ENCODE measurements around the gene TCF15.

The TCF15 gene

DNA sequence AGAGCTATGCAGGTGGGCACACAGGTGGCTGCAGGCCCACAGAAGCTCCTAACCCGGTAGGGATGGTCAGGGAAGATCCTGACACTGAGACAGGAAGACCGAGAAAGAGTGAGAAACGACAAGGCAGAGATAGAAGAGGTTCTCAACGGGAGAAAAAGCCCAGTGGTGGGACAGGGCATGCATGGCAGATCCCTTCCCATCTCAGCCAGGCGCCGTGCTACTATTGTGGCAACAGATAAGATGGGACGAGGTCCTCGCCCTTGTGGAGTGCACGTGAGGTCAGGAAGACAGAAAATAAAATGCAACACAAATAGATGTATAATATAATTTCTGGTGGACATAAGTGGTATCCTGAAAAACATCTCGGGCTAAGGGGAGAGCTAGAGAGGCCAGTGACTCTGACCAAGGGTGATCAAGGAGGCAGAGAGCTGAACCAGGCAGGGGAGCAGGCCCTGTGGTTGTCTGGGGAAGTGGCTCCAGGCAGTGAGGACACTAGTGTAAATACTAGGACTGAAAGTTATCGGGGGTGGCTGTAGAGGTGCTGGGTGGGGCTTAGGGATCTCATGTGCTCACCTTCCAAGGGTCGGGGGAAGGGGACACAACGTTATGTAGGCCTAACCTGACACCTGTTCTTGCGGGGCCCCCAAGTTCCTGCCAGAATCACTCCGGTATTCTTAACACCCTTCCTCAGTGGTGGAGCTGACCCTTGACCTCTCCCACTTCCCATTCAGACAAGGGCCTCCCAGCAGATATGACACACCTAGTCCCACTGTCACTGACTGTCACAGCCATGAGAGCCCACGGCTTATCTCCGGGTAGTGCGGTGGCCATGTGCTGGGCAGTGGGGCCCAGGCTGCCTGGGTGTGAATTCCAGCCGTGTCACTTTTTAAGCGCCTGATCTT lies 41.9 kb upstream of the TCF15 start:
- H3K27me3 ChIP-seq (replicated peaks; ENCODE audit: control insufficient read depth, insufficient read depth, low read length, poor library complexity, severe bottlenecking) = no peaks in the 10 kb centered on the region

DNA sequence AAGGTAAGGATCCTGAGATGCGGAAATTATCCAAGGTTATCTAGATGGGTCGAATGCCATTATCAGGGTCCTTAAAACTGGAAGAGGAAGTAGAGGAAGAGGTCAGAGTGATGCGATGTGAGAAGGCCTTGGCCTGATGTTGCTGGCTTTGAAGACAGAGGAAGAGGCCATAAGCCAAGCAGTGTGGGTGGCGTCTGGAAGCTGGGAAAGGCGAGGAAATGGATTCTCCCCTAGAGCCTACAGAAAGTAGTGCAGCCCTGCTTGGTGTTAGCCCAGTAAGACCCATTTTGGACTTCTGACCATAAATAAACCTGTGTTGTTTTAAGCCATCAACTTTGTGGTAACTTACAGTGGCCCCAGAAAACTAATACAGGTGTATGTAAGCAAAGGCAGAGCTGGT lies 40.8 kb upstream of the TCF15 start:
- H3K4me3 ChIP-seq (ENCODE audit: insufficient read depth, low read depth, low read length, poor library complexity, severe bottlenecking) = no peak overlapping the region
- no peaks in the 10 kb centered on the region for H3K27me3 ChIP-seq (replicated peaks; ENCODE audit: control insufficient read depth, insufficient read depth, low read length, poor library complexity, severe bottlenecking)
- DNase-seq = no peak
- H3K27ac ChIP-seq (ENCODE audit: insufficient read depth, low read length, poor library complexity, severe bottlenecking) = no peak overlapping the region
- no peaks in the 10 kb centered on the region for H3K9me3 ChIP-seq (ENCODE audit: control insufficient read depth, low read length)
- H3K4me1 ChIP-seq (ENCODE audit: control insufficient read depth, insufficient read depth, low read length, poor library complexity, severe bottlenecking) = peaks cover 20% of the 10 kb centered on the region
- H3K36me3 ChIP-seq (ENCODE audit: control insufficient read depth, insufficient read depth, low read length) = peaks cover 5% of the 10 kb centered on the region

More for the DNA sequence above, 41.9 kb upstream of the TCF15 start:
- Histone ChIP-seq H3K36me3 (ENCODE audit: control insufficient read depth, insufficient read depth, low read length) (peaks cover 5% of the 10 kb centered on the region), H3K4me1 (ENCODE audit: control insufficient read depth, insufficient read depth, low read length, poor library complexity, severe bottlenecking) (peaks cover 20% of the 10 kb centered on the region), H3K9me3 (ENCODE audit: control insufficient read depth, low read length) (no peaks in the 10 kb centered on the region), H3K4me3 (ENCODE audit: insufficient read depth, low read depth, low read length, poor library complexity, severe bottlenecking) (peak overlapping the region; percentile 68), H3K27ac (ENCODE audit: insufficient read depth, low read length, poor library complexity, severe bottlenecking) (peak overlapping the region; percentile 7)
- DNase-seq = no peak

DNA sequence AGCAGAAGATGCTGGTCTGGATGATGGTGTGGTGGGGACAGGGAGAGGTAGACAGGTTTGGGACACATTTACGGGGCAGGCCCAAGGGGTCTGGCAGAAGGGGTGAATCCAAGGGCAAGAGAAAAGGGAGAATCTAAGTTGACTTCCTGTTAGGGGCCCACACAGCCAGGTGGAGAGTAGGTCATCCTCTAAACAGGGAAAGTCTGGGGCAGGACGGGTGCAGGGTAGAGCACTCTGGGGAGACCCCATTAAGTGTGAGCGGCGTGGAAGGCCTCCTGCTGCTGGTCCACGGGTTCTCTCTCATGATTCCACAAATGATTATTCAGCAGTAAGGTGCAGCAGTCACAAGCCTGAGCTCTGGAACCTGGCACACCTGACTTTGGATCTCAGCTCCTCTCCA lies 40.2 kb upstream of the TCF15 start:
- no peak for DNase-seq
- no peaks in the 10 kb centered on the region for H3K27me3 ChIP-seq (replicated peaks; ENCODE audit: control insufficient read depth, insufficient read depth, low read length, poor library complexity, severe bottlenecking)
- H3K4me1 ChIP-seq (ENCODE audit: control insufficient read depth, insufficient read depth, low read length, poor library complexity, severe bottlenecking) = peaks cover 24% of the 10 kb centered on the region
- H3K27ac ChIP-seq (ENCODE audit: insufficient read depth, low read length, poor library complexity, severe bottlenecking) = no peak overlapping the region
- no peak overlapping the region for H3K4me3 ChIP-seq (ENCODE audit: insufficient read depth, low read depth, low read length, poor library complexity, severe bottlenecking)
- peaks cover 5% of the 10 kb centered on the region for H3K36me3 ChIP-seq (ENCODE audit: control insufficient read depth, insufficient read depth, low read length)
- no peaks in the 10 kb centered on the region for H3K9me3 ChIP-seq (ENCODE audit: control insufficient read depth, low read length)

DNA sequence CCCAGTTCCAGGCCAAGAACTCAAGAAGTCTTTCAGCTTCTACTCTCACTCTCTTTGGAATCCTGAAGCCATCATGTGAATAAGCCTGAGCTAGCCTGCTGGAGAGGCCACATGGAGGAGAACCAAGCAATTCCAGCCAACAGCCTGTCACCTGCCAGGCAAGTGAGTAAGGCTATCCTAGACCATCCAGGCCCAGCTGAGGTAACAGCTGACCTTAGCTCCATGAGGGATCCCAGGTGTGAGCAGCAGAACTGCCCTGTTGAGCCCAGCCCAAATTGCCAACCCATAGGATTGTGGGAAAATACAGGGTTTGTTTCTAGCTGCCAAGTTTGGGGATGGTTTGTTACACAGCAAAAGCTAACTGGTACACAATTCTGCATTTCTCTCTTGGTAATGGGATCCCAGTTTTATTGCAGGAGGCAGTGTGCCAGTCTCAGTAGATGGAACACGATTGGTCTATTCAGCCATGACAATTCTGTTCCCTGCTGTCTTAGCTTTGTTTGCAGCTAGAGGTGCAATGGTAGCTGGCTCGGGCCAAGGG lies 37.4 kb upstream of the TCF15 start:
- no peaks in the 10 kb centered on the region for H3K9me3 ChIP-seq (ENCODE audit: control insufficient read depth, low read length)
- no peak overlapping the region for H3K27ac ChIP-seq (ENCODE audit: insufficient read depth, low read length, poor library complexity, severe bottlenecking)
- peaks cover 10% of the 10 kb centered on the region for H3K27me3 ChIP-seq (replicated peaks; ENCODE audit: control insufficient read depth, insufficient read depth, low read length, poor library complexity, severe bottlenecking)
- peaks cover 16% of the 10 kb centered on the region for H3K4me1 ChIP-seq (ENCODE audit: control insufficient read depth, insufficient read depth, low read length, poor library complexity, severe bottlenecking)
- H3K36me3 ChIP-seq (ENCODE audit: control insufficient read depth, insufficient read depth, low read length) = peaks cover 5% of the 10 kb centered on the region
- H3K4me3 ChIP-seq (ENCODE audit: insufficient read depth, low read depth, low read length, poor library complexity, severe bottlenecking) = no peak overlapping the region
- DNase-seq = no peak

DNA sequence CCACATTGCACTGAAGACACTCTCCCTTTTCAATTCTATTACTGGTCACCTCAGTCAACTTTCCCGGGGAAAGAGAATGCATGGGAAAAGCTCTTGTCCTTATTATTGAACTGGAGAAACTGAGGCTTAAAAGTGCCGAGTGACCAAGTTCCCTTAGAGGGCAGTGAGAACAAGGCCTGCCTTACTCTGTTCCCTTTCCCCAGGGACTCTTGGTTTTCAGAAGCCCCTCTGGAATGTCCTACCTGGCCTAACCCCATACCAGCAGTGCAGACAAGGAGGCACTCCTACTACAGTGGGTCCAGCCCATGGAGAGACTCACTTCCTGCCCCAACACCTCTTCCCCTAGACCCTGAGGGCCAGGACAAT lies 36.7 kb upstream of the TCF15 start:
- Histone ChIP-seq H3K4me3 (ENCODE audit: insufficient read depth, low read depth, low read length, poor library complexity, severe bottlenecking) (no peak overlapping the region), H3K27me3 (replicated peaks; ENCODE audit: control insufficient read depth, insufficient read depth, low read length, poor library complexity, severe bottlenecking) (peaks cover 13% of the 10 kb centered on the region), H3K36me3 (ENCODE audit: control insufficient read depth, insufficient read depth, low read length) (peaks cover 5% of the 10 kb centered on the region), H3K27ac (ENCODE audit: insufficient read depth, low read length, poor library complexity, severe bottlenecking) (no peak overlapping the region), H3K4me1 (ENCODE audit: control insufficient read depth, insufficient read depth, low read length, poor library complexity, severe bottlenecking) (peaks cover 13% of the 10 kb centered on the region), H3K9me3 (ENCODE audit: control insufficient read depth, low read length) (no peaks in the 10 kb centered on the region)
- no peak for DNase-seq

DNA sequence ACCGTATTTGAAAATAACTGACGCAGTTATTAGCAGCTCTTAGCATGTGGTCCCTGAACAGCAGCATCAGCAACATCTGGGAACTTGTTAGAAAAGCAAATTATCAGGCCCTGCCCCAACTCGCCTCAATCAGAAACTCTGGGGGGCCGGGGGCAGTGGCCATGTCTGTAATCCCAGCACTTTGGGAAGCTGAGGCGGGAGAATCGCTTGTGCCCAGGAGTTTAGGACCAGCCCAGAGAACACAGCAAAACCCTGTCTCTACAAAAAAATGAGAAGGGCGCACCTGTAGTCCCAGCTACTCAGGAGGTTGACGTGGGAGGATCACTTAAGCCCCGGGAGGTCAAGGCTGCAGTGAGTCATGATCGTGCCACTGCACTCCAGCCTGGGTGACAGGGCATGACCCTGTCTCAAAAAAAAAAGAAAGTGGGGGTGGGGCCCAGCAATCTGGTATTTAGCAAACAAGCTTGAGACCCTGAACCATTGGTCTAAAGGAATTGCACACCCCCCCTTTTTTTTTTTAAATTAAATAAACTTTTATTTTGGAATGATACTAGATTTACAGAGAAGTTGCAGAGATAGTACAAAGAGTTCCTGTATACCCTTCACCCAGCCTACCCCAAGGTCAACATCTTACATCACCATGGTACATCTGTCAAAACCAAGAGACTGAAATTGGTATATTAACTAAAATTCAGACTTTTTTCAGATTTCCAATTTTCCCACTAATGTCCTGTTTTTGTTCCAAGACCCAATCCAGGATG lies 36.2 kb upstream of the TCF15 start:
- no peak for DNase-seq
- no peak overlapping the region for H3K4me3 ChIP-seq (ENCODE audit: insufficient read depth, low read depth, low read length, poor library complexity, severe bottlenecking)
- no peak overlapping the region for H3K27ac ChIP-seq (ENCODE audit: insufficient read depth, low read length, poor library complexity, severe bottlenecking)
- H3K9me3 ChIP-seq (ENCODE audit: control insufficient read depth, low read length) = no peaks in the 10 kb centered on the region
- H3K4me1 ChIP-seq (ENCODE audit: control insufficient read depth, insufficient read depth, low read length, poor library complexity, severe bottlenecking) = peaks cover 9% of the 10 kb centered on the region
- H3K27me3 ChIP-seq (replicated peaks; ENCODE audit: control insufficient read depth, insufficient read depth, low read length, poor library complexity, severe bottlenecking) = peaks cover 13% of the 10 kb centered on the region
- H3K36me3 ChIP-seq (ENCODE audit: control insufficient read depth, insufficient read depth, low read length) = peaks cover 5% of the 10 kb centered on the region

DNA sequence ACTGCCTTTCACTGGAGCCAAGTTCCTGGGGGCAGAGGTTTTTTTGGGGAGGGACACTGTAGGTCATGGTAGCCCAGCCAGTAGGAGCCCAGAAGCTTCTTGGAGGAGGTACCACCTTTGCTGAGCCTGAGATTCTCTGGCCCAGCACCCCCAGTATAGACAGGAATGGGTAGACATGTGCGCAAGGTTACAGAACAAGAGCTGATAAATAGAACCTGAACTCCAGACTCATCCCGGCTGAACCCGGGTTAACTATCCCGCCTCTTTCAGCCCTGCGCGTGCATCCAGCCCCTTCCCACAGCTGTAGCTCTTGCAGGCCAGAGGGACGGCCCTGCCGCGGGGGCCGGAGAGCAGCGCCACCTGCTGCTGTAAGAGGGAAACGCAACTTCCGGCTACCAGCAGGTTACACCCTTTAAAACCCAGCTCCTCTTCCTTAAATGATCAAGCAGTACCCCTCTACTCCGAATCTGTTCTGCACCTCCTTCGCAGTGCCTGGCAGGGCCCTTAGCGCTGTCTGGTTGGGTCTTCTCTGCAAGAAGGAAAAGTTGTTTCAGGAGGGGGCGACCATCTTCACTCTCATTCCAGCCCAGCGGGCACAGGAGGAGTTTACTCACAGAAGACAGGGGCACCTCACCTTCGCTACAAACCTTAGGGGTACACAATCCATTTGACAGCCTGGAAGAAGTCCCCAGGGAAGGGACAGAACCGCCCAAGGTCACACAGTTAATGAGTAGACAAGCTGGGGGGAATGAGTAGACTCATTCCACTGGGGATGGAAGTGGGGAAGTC lies 35.4 kb upstream of the TCF15 start:
- no peak overlapping the region for H3K27ac ChIP-seq (ENCODE audit: insufficient read depth, low read length, poor library complexity, severe bottlenecking)
- peaks cover 5% of the 10 kb centered on the region for H3K36me3 ChIP-seq (ENCODE audit: control insufficient read depth, insufficient read depth, low read length)
- peaks cover 9% of the 10 kb centered on the region for H3K4me1 ChIP-seq (ENCODE audit: control insufficient read depth, insufficient read depth, low read length, poor library complexity, severe bottlenecking)
- H3K27me3 ChIP-seq (replicated peaks; ENCODE audit: control insufficient read depth, insufficient read depth, low read length, poor library complexity, severe bottlenecking) = peaks cover 13% of the 10 kb centered on the region
- DNase-seq = peak in 2 of 3 donors; percentile 31 to 33
- H3K4me3 ChIP-seq (ENCODE audit: insufficient read depth, low read depth, low read length, poor library complexity, severe bottlenecking) = no peak overlapping the region
- H3K9me3 ChIP-seq (ENCODE audit: control insufficient read depth, low read length) = no peaks in the 10 kb centered on the region

DNA sequence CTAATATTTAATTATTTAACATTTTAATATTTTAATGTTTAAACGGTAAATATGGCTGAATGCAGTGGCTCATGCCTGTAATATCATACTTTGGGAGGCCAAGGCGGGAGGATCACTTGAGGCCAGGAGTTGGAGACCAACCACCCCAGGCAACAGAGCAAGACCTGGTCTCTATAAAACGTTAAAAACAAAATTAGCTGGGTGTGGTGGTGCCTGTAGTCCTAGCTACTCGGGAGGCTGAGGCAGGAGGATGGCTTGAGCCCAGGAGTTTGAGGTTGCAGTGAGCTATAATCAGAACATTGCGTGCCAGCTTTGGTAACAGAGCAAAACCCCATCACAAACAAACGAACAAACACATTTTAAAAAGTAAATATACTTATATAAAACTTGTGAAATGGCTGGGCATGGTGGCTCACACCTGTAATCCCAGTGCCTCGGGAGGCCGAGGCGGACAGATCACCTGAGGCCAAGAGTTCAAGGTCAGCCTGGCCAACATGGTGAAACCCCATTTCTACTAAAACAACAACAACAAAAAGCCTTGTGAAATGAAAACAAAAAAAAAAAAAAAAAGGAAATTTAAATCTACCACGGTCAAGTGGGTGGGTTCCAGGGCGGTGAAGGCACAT lies 34.7 kb upstream of the TCF15 start:
- Histone ChIP-seq H3K9me3 (ENCODE audit: control insufficient read depth, low read length) (no peaks in the 10 kb centered on the region), H3K4me3 (ENCODE audit: insufficient read depth, low read depth, low read length, poor library complexity, severe bottlenecking) (no peak overlapping the region), H3K4me1 (ENCODE audit: control insufficient read depth, insufficient read depth, low read length, poor library complexity, severe bottlenecking) (peaks cover 9% of the 10 kb centered on the region), H3K27me3 (replicated peaks; ENCODE audit: control insufficient read depth, insufficient read depth, low read length, poor library complexity, severe bottlenecking) (peaks cover 13% of the 10 kb centered on the region), H3K27ac (ENCODE audit: insufficient read depth, low read length, poor library complexity, severe bottlenecking) (no peak overlapping the region), H3K36me3 (ENCODE audit: control insufficient read depth, insufficient read depth, low read length) (peaks cover 5% of the 10 kb centered on the region)
- no peak for DNase-seq

DNA sequence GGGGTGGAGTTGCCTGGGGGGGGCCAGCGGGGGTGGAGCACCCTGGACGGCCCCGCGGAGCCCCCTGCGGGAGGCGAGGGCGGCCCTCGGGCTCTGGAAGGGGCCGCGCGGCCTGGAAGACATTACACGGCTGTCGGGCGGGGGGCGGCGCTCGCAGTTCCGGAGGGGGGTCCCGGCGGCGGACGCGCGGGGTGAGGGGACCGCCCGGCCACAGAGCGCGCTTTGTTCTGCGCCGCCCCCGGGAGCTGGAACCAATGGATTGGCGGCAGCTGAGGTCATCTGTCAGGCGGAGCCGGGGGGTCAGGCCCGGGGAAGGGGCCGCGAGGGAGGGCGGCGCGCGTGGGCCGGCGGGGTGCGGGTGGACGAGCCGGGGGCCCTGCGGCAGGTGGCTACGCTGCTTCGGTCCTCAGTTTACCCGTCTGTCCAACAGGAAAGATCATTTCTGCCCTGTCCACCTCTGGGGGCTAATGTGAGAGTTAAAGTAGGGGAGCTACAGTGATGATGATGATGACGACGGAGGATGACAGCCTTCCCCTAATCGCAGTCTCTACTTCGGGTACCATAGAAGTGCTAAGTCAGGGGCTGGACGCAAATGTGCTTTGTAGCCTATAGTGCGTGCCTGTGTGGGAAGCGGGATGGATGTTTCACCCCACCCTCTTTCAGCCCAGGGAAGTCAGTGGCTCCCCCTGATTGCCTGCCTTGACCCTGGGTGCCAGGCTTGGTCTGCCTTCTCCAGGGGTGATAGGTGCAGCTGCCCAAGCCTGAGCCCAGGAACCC lies 32.5 kb upstream of the TCF15 start:
- no peaks in the 10 kb centered on the region for H3K36me3 ChIP-seq (ENCODE audit: control insufficient read depth, insufficient read depth, low read length)
- H3K4me3 ChIP-seq (ENCODE audit: insufficient read depth, low read depth, low read length, poor library complexity, severe bottlenecking) = no peak overlapping the region
- H3K4me1 ChIP-seq (ENCODE audit: control insufficient read depth, insufficient read depth, low read length, poor library complexity, severe bottlenecking) = peaks cover 9% of the 10 kb centered on the region
- DNase-seq = no peak
- H3K27ac ChIP-seq (ENCODE audit: insufficient read depth, low read length, poor library complexity, severe bottlenecking) = no peak overlapping the region
- H3K27me3 ChIP-seq (replicated peaks; ENCODE audit: control insufficient read depth, insufficient read depth, low read length, poor library complexity, severe bottlenecking) = peaks cover 13% of the 10 kb centered on the region
- no peaks in the 10 kb centered on the region for H3K9me3 ChIP-seq (ENCODE audit: control insufficient read depth, low read length)

Data from effector memory CD4-positive, alpha-beta T cell (primary cell).